ENCODE data around the gene MAPK9. TPM values are rescaled to one million over a fixed set of nuclear protein-coding genes. Genes with fewer than 3 reads are reported as not detected.

MAPK9 gene
- polyA plus RNA-seq, 3 donors: 9.7 to 19.6 (median 16.2) TPM

DNA sequence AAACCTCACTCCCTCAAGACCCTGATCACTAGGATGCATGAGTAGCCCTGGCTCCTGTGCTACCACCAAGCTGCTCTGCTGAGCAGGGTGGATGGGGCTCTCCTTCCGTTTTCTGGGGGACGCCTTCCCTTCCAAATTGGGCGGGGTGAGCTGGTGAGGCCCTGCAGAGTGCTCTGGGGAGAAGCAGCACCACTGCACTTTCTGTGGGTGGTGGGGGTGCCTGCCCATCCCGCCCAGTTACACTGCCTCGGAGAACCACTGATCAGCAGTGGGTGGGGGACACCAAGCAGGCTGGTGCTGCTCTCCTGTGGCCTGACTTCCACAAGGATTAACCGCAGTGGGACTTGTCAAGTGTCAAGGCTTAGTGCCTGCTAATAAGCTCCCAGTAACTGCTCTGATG lies 42.3 kb upstream of the MAPK9 start:
- no peaks in the 10 kb centered on the region for H3K4me1 ChIP-seq (ENCODE audit: control insufficient read depth in 1 of 2, insufficient read depth in 2 of 2, low read length in 2 of 2)
- H3K27ac ChIP-seq (ENCODE audit: low read depth in 1 of 2, low read length in 2 of 2): no peak overlapping the region
- intact Hi-C loops (cut with micrococcal nuclease): no loop called here
- no peaks in the 10 kb centered on the region for H3K9me3 ChIP-seq (replicated peaks in 1 of 2; ENCODE audit: control insufficient read depth in 1 of 2, insufficient read depth in 1 of 2, low read length in 2 of 2)
- H3K4me1 Mint-ChIP-seq: no peaks in the 10 kb centered on the region
- H3K9me3 Mint-ChIP-seq: peaks cover 0 to 6% (median 0%) of the 10 kb centered on the region in 7 donors
- no peaks in the 10 kb centered on the region for H3K79me2 ChIP-seq (ENCODE audit: insufficient read depth, low read length)
- H3K27me3 ChIP-seq (ENCODE audit: control insufficient read depth in 2 of 2, insufficient read depth in 2 of 2, low read length in 2 of 2): peaks cover 0 to 6% of the 10 kb centered on the region in 2 donors
- no peak overlapping the region for H3K4me2 ChIP-seq (replicated peaks; ENCODE audit: extremely low read depth, low read length, poor library complexity, severe bottlenecking)
- no peaks in the 10 kb centered on the region for H4K20me1 ChIP-seq (ENCODE audit: insufficient read depth, low read length)
- DNase-seq: no peak
- WGBS (ENCODE audit: insufficient coverage): 83% methylated on average over 5 of the region's 6 CpGs
- no peaks in the 10 kb centered on the region for H3K36me3 Mint-ChIP-seq
- TF ChIP-seq CTCF (IDR thresholded peaks at IDR 0.05): no peak
- H3K27me3 Mint-ChIP-seq (ENCODE audit: low read depth in 3 of 3): peaks cover 24 to 37% (median 29%) of the 10 kb centered on the region in 3 donors
- H3K4me3 Mint-ChIP-seq: no peak overlapping the region
- H2AFZ ChIP-seq (ENCODE audit: insufficient read depth, low read depth, low read length, poor library complexity, severe bottlenecking): no peak overlapping the region
- no peaks in the 10 kb centered on the region for H3K36me3 ChIP-seq (replicated peaks in 1 of 2; ENCODE audit: control insufficient read depth in 1 of 2, insufficient read depth in 2 of 2, low read length in 2 of 2)
- H3K27ac Mint-ChIP-seq: no peak overlapping the region
- no peak overlapping the region for H3K9ac ChIP-seq (ENCODE audit: insufficient read depth, low read length, poor library complexity, severe bottlenecking)
- no peak overlapping the region for H3K4me3 ChIP-seq (replicated peaks in 1 of 3; ENCODE audit: low read depth in 2 of 3, low read length in 3 of 3)

DNA sequence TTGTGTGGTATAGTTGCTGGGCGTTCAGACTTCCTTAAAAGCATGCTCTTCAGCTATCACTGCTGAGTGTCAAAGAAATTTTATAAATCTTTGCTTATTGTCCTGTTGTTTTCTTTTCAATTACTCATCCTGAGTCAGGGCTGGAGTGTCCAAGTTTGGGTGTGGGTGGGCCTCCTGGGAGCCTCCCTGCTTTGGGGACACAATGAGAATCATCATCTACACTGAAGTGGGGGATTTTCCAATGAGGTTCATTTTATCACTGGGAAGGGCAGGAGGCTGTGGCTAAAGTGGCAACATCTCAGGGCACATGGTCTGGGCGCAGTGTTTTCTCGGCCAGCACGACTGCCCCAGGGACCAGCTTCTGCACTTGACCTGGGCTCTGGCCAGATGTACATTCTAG lies 41.8 kb upstream of the MAPK9 start:
- H3K9me3 Mint-ChIP-seq: peaks cover 0 to 6% (median 0%) of the 10 kb centered on the region in 7 donors
- H3K9me3 ChIP-seq (replicated peaks in 1 of 2; ENCODE audit: control insufficient read depth in 1 of 2, insufficient read depth in 1 of 2, low read length in 2 of 2): no peaks in the 10 kb centered on the region
- no peak for DNase-seq
- H3K79me2 ChIP-seq (ENCODE audit: insufficient read depth, low read length): no peaks in the 10 kb centered on the region
- H4K20me1 ChIP-seq (ENCODE audit: insufficient read depth, low read length): no peaks in the 10 kb centered on the region
- H3K9ac ChIP-seq (ENCODE audit: insufficient read depth, low read length, poor library complexity, severe bottlenecking): no peak overlapping the region
- no peak for TF ChIP-seq CTCF (IDR thresholded peaks at IDR 0.05)
- H3K36me3 ChIP-seq (replicated peaks in 1 of 2; ENCODE audit: control insufficient read depth in 1 of 2, insufficient read depth in 2 of 2, low read length in 2 of 2): no peaks in the 10 kb centered on the region
- no peaks in the 10 kb centered on the region for H3K4me1 ChIP-seq (ENCODE audit: control insufficient read depth in 1 of 2, insufficient read depth in 2 of 2, low read length in 2 of 2)
- H3K4me3 ChIP-seq (replicated peaks in 1 of 3; ENCODE audit: low read depth in 2 of 3, low read length in 3 of 3): no peak overlapping the region
- H3K27me3 ChIP-seq (ENCODE audit: control insufficient read depth in 2 of 2, insufficient read depth in 2 of 2, low read length in 2 of 2): peaks cover 0 to 6% of the 10 kb centered on the region in 2 donors
- no peaks in the 10 kb centered on the region for H3K36me3 Mint-ChIP-seq
- H3K27ac ChIP-seq (ENCODE audit: low read depth in 1 of 2, low read length in 2 of 2): no peak overlapping the region
- WGBS (ENCODE audit: insufficient coverage): 96% methylated on average over 3 of the region's 4 CpGs
- H3K4me1 Mint-ChIP-seq: no peaks in the 10 kb centered on the region
- no peak overlapping the region for H3K4me2 ChIP-seq (replicated peaks; ENCODE audit: extremely low read depth, low read length, poor library complexity, severe bottlenecking)
- H3K4me3 Mint-ChIP-seq: peak overlapping the region in 1 of 2 donors; percentile 5
- intact Hi-C loops (cut with micrococcal nuclease): no loop called here
- no peak overlapping the region for H2AFZ ChIP-seq (ENCODE audit: insufficient read depth, low read depth, low read length, poor library complexity, severe bottlenecking)
- H3K27me3 Mint-ChIP-seq (ENCODE audit: low read depth in 3 of 3): peaks cover 24 to 37% (median 29%) of the 10 kb centered on the region in 3 donors
- no peak overlapping the region for H3K27ac Mint-ChIP-seq

All from CD14-positive monocyte (primary cell).